K562 (cell line): Measurements from ENCODE around the gene MAP3K14. TPM values are rescaled to one million over a fixed set of nuclear protein-coding genes. Genes with fewer than 3 reads are reported as not detected.

Experiments used
- ATAC-seq: fragments of 200-7000 bp; cut with Tn5 transposase; 3 replicates; pipeline ENCODE4 v1.9.1; 2020; ENCODE audit warnings: moderate library complexity
- BruUV-seq: library from RNA; stranded (reverse); fragments of 400-500 nt; replicated peaks from 2 replicates; lab custom pipeline; 2021; lab: Mats Ljungman, UMichigan
- CTCF ChIA-PET: fragments of 300-600 bp; formaldehyde crosslinking; extraction: SDS; loops from one replicate; lab custom pipeline; 2021; ENCODE audit warnings: low intra/inter-chr PET ratio; lab: Yijun Ruan, JAX
- POLR2A ChIA-PET: fragments of 300-600, 350-650 bp; sonication (Branson Sonifier 250); formaldehyde crosslinking; extraction: SDS; loops from one replicate; lab custom pipeline; 2021; ENCODE audit warnings: antibody characterized with exemption, inconsistent platforms; lab: Yijun Ruan, JAX
- DNase-seq, 4 experiments: peaks; one replicate each; pipeline versions ENCODE4 v3.0.0 to v3.0.0-alpha.2; 2011 to 2018; ENCODE audit warnings: low spot score in 3 of 4, mixed read lengths in 3 of 4; ENCODE audit errors: extremely low read depth in 1 of 4
- FAIRE-seq: peaks from 2 replicates; lab custom pipeline; 2011; peaks lifted over from hg19 to GRCh38; lab: Jason Lieb, UNC
- H2AFZ ChIP-seq: 2 replicates; pipeline ENCODE4 v1.6.0; 2011; ENCODE audit warnings: low read depth, low read length, control low read depth, inconsistent platforms
- H3K27ac ChIP-seq: fragments of 200-600 bp; 3 replicates; pipeline ENCODE4 v1.8.0; 2011; ENCODE audit warnings: low read depth, mild to moderate bottlenecking, control low read depth, inconsistent platforms, low read length, moderate library complexity, mixed read lengths; ENCODE audit errors: extremely low read depth
- H3K27me3 ChIP-seq, 2 experiments: fragments of 300-600 bp in 1 of 2; 2 replicates in 1 of 2; 3 replicates in 1 of 2; pipeline versions ENCODE4 v1.6.0 to v1.8.0; 2011; ENCODE audit warnings: inconsistent platforms in 2 of 2, low read length in 2 of 2, mild to moderate bottlenecking in 1 of 2, mixed read lengths in 1 of 2, moderate library complexity in 1 of 2; ENCODE audit not compliant: control insufficient read depth in 2 of 2, insufficient read depth in 2 of 2
- H3K36me3 ChIP-seq: fragments of 300-600 bp; 3 replicates; pipeline ENCODE4 v1.8.0; 2011; ENCODE audit warnings: mild to moderate bottlenecking, low read length, inconsistent platforms; ENCODE audit not compliant: control insufficient read depth, insufficient read depth
- H3K4me1 ChIP-seq, 2 experiments: fragments of 200-600 bp in 1 of 2; replicated peaks in 1 of 2; 2 replicates in 1 of 2; 3 replicates in 1 of 2; pipeline versions ENCODE4 v1.5.1 to v1.8.0; 2011; ENCODE audit warnings: inconsistent platforms in 2 of 2, low read length in 2 of 2, mild to moderate bottlenecking in 1 of 2, mixed read lengths in 1 of 2, moderate library complexity in 1 of 2; ENCODE audit not compliant: control insufficient read depth in 2 of 2, insufficient read depth in 2 of 2
- H3K4me2 ChIP-seq: 2 replicates; pipeline ENCODE4 v1.6.1; 2011; ENCODE audit warnings: low read length, control low read depth, inconsistent platforms, mixed read lengths; ENCODE audit not compliant: insufficient read depth
- H3K4me3 ChIP-seq: fragments of 200-600 bp; sonication (generic), shearing (Covaris generic); 2 replicates; pipeline ENCODE4 v1.5.1; 2016; ENCODE audit warnings: control low read depth, inconsistent platforms
- H3K79me2 ChIP-seq: fragments of 200-600 bp; 3 replicates; pipeline ENCODE4 v1.8.0; 2011; ENCODE audit warnings: low read length, inconsistent platforms; ENCODE audit not compliant: control insufficient read depth, insufficient read depth
- H3K9ac ChIP-seq, 2 experiments: 2 replicates each; pipeline versions ENCODE4 v1.6.0 to v1.6.1; 2011; ENCODE audit warnings: low read depth in 2 of 2, low read length in 2 of 2, control low read depth in 1 of 2, inconsistent platforms in 1 of 2, mild to moderate bottlenecking in 1 of 2, mixed read lengths in 1 of 2; ENCODE audit not compliant: insufficient read depth in 1 of 2
- H3K9me1 ChIP-seq: one replicate; pipeline ENCODE4 v1.6.0; 2011; ENCODE audit warnings: inconsistent platforms, mild to moderate bottlenecking, low read length, moderate library complexity; ENCODE audit not compliant: control insufficient read depth, insufficient read depth
- H3K9me3 ChIP-seq: replicated peaks from 2 replicates; pipeline ENCODE4 v1.5.1; 2011; ENCODE audit warnings: low read depth, low read length, inconsistent platforms; ENCODE audit not compliant: control insufficient read depth, insufficient read depth
- H4K20me1 ChIP-seq: replicated peaks from 2 replicates; pipeline ENCODE4 v1.6.1; 2011; ENCODE audit warnings: low read length, inconsistent platforms, mixed read lengths; ENCODE audit not compliant: control insufficient read depth, insufficient read depth
- BDP1 ChIP-seq: IDR thresholded peaks from 3 replicates; pipeline ENCODE4 v1.6.1; 2011; ENCODE audit not compliant: insufficient read length, insufficient read depth
- CBX1 ChIP-seq: sonication (generic); IDR thresholded peaks from 2 replicates; pipeline ENCODE4 v1.6.1; 2016; ENCODE audit warnings: antibody characterized with exemption, low read depth, mild to moderate bottlenecking
- MTA1 ChIP-seq: fragments of 450-650 bp; IDR thresholded peaks from 2 replicates; pipeline ENCODE4 v1.6.1; 2017; ENCODE audit warnings: borderline replicate concordance
- NR2C1 ChIP-seq, 2 experiments: fragments of 450-650 bp; IDR thresholded peaks; 2 replicates each; pipeline ENCODE4 v1.6.1; 2017; ENCODE audit warnings: mild to moderate bottlenecking in 2 of 2, antibody characterized with exemption in 1 of 2, inconsistent platforms in 1 of 2, missing compliant biosample characterization in 1 of 2, missing genetic modification characterization in 1 of 2
- SREBF2 ChIP-seq: sonication (generic); formaldehyde crosslinking; IDR thresholded peaks from 2 replicates; pipeline ENCODE4 v1.4.0; 2020; ENCODE audit warnings: mild to moderate bottlenecking, missing genetic modification reagents
- ZNF274 ChIP-seq: IDR thresholded peaks from 2 replicates; pipeline ENCODE4 v1.6.1; 2011; ENCODE audit warnings: low read depth, mild to moderate bottlenecking, low read length, moderate library complexity, borderline replicate concordance
- ZNF408 ChIP-seq: fragments of 250-450 bp; sonication (Bioruptor Pico); IDR thresholded peaks from 2 replicates; pipeline ENCODE4 v1.4.0; 2020; ENCODE audit warnings: low read depth, mild to moderate bottlenecking, moderate library complexity
- ZZZ3 ChIP-seq: fragments of 450-650 bp; IDR thresholded peaks from 2 replicates; pipeline ENCODE4 v1.6.1; 2016; ENCODE audit warnings: antibody characterized with exemption, mild to moderate bottlenecking, moderate library complexity
- WGBS: fragments of 100-300 bp; shearing (Covaris generic); methylation state at CpG from one replicate; pipeline ENCODE4 v1.1.6; 2016; ENCODE audit warnings: low coverage, mixed read lengths; ENCODE audit not compliant: insufficient coverage; ENCODE audit errors: missing lambda C conversion rate; 5-methylcytosine and 5-hydroxymethylcytosine counted together
- in situ Hi-C: fragments of 300-500 bp; cut with MboI; formaldehyde crosslinking; loops from 4 replicates; pipeline ENCODE4 v1.15.0; 2018; ENCODE audit warnings: inconsistent platforms, mixed read lengths
- intact Hi-C: fragments of 100-400 bp; cut with micrococcal nuclease; formaldehyde crosslinking; loops from 2 replicates; pipeline ENCODE4 v1.14.2; 2022
- polyA plus RNA-seq, 8 experiments: library from polyadenylated mRNA; depleted of rRNA in 4 of 8; stranded (reverse) in 5 of 8; unstranded in 3 of 8; fragments of >200 nt; fragmentation: Nextera tagmentation in 2 of 8; fragmentation: Illumina TruSeq in 1 of 8; extraction: Ambion mirVana in 2 of 8; extraction: Trizol in 1 of 8; gene quantifications; 2 replicates each; pipeline versions ENCODE4 v1.2.1 to v1.2.3, GENCODE V29; 2011 to 2014; ENCODE audit warnings: inconsistent platforms in 1 of 8, missing spikeins in 1 of 8
- total RNA-seq, 7 experiments: library from RNA; depleted of rRNA in 6 of 7; stranded (reverse); fragments of >200 nt in 6 of 7; fragmentation: Illumina TruSeq in 2 of 7; extraction: Trizol in 2 of 7; gene quantifications; 2 replicates each; pipeline versions ENCODE4 v1.2.1 to v1.2.3, GENCODE V29; 2011 to 2021; ENCODE audit warnings: low replicate concordance in 1 of 7
- TF ChIP-seq, protein P1 (sequence below), 2 experiments: IDR thresholded peaks in 1 of 2; conservative IDR thresholded peaks in 1 of 2; 2 replicates each; pipeline ENCODE4 v1.6.1; 2016; ENCODE audit warnings: low read depth in 2 of 2, mild to moderate bottlenecking in 1 of 2, missing compliant biosample characterization in 1 of 2, missing genetic modification characterization in 1 of 2, moderate library complexity in 1 of 2
- TF ChIP-seq, protein P2 (sequence below): fragments of 450-650 bp; formaldehyde crosslinking; conservative IDR thresholded peaks from 2 replicates; pipeline ENCODE4 v1.4.0; 2022; ENCODE audit warnings: mild to moderate bottlenecking, missing genetic modification characterization

MAP3K14 gene
- total and polyA plus RNA-seq, 9 of the 15 experiments (the other 6 are each of a cell fraction or from before 2014, with no cell fraction given) = 0.45 to 8.7 (median 3.2) TPM

DNA sequence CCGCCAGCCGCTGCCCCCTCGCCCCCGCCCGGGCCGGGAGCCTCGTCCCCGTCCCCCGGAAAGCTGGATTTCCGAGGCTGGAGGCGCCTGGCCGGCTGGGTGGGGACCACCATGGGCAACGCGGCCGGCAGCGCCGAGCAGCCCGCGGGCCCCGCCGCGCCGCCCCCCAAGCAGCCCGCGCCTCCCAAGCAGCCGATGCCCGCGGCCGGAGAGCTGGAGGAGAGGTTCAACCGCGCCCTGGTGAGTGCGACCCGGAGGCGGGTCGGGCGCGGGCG is 94.9 kb downstream of the MAP3K14 start:
- Histone ChIP-seq H3K9ac (peak overlapping the region; percentile 44 to 89; a peak in 3 of 4 replicates), H3K4me3 (peak overlapping the region; percentile 61), H3K27me3 (no peaks in the 10 kb centered on the region), H2AFZ (no peak overlapping the region), H3K36me3 (no peaks in the 10 kb centered on the region), H4K20me1 (no peaks in the 10 kb centered on the region), H3K9me1 (no peaks in the 10 kb centered on the region), H3K4me1 (peaks cover 43 to 60% of the 10 kb centered on the region in 2 experiments), H3K9me3 (no peaks in the 10 kb centered on the region), H3K27ac (peak overlapping the region; percentile 68; the same call in 1 of the 3 replicates), H3K4me2 (peak overlapping the region; percentile 65; the same call in 1 of the 2 replicates), H3K79me2 (peaks cover 48% of the 10 kb centered on the region)
- intact Hi-C loops = no loop called here
- no TSS peak for BruUV-seq
- DNase-seq (no peak), FAIRE-seq (no peak), ATAC-seq (no peak)
- ChIA-PET POLR2A (interaction anchor here (0.6 kb wide), 1 partner anchor 340 kb away, joined by 3 read pairs; no protein-coding TSS in a partner anchor), CTCF (interaction anchor here (2.0 kb wide), 1 partner anchor 164 kb away, joined by 7 read pairs; no protein-coding TSS in a partner anchor)
- TF ChIP-seq BDP1 (no peak), ZZZ3 (no peak), MTA1 (no peak), NR2C1 (IDR thresholded peaks at IDR 0.05) (no peak), NR2C1 (tag; IDR thresholded peaks at IDR 0.05) (no peak), CBX1 (no peak), SREBF2 (CRISPR knock-in tag) (no peak), ZNF408 (no peak), ZNF274 (no peak)
- TF ChIP-seq, protein P1, sequence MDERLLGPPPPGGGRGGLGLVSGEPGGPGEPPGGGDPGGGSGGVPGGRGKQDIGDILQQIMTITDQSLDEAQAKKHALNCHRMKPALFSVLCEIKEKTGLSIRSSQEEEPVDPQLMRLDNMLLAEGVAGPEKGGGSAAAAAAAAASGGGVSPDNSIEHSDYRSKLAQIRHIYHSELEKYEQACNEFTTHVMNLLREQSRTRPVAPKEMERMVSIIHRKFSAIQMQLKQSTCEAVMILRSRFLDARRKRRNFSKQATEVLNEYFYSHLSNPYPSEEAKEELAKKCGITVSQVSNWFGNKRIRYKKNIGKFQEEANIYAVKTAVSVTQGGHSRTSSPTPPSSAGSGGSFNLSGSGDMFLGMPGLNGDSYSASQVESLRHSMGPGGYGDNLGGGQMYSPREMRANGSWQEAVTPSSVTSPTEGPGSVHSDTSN (CRISPR knock-in tag; IDR thresholded peaks at IDR 0.05; ENCODE audit: low read depth) = no peak
- TF ChIP-seq, protein P1 (tag; conservative IDR thresholded peaks at IDR 0.05; ENCODE audit: low read depth) = no peak
- TF ChIP-seq, protein P2, sequence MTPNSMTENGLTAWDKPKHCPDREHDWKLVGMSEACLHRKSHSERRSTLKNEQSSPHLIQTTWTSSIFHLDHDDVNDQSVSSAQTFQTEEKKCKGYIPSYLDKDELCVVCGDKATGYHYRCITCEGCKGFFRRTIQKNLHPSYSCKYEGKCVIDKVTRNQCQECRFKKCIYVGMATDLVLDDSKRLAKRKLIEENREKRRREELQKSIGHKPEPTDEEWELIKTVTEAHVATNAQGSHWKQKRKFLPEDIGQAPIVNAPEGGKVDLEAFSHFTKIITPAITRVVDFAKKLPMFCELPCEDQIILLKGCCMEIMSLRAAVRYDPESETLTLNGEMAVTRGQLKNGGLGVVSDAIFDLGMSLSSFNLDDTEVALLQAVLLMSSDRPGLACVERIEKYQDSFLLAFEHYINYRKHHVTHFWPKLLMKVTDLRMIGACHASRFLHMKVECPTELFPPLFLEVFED (CRISPR knock-in tag) = no peak
- in situ Hi-C loops = no loop called here
- 7% methylated on average over 3 of the region's 38 CpGs for WGBS
